ENCODE results near the gene BCL10. TPM values are rescaled to one million over a fixed set of nuclear protein-coding genes. Genes with fewer than 3 reads are reported as not detected.
A peak's percentile ranks its signal among the peaks of the same experiment; 100 is the strongest.

The BCL10 gene
- polyA plus RNA-seq, 1 of the 3 experiments (the other 2 are of a cell fraction), result 5.8 TPM

DNA sequence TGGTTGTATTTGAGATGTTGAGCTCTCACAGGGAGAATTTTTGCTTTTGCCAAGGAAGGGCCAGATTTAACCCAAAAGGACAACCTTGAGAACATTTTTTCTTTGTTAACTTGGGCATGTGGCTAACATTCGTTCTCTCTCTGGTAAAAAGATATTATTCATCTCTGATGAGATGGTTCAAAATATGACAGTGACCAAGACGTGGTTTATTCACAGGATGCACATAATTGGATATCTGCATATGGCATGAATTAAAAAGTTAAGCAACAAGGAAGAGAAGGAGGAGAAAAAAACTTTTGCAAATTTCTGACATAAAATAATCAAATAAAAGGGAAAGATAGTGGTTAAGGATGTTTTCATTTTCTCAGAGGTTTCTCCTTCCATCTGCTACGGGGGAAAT lies 43.1 kb upstream of the BCL10 start (continued):
- no peak for TF ChIP-seq RFX5 (IDR thresholded peaks at IDR 0.05; ENCODE audit: low read length)
- TF ChIP-seq EZH2phosphoT487 (IDR thresholded peaks at IDR 0.05; ENCODE audit: borderline replicate concordance, low read depth), result no peak
- no peak for TF ChIP-seq FOXJ3 (CRISPR knock-in tag; IDR thresholded peaks at IDR 0.05)
- no peak for TF ChIP-seq USF1 (IDR thresholded peaks at IDR 0.05; ENCODE audit: borderline replicate concordance, low read depth)
- TF ChIP-seq NFIC (IDR thresholded peaks at IDR 0.05; ENCODE audit: borderline replicate concordance), result peak; percentile 49; the same call in 1 of the 2 replicates
- TF ChIP-seq, protein P1, sequence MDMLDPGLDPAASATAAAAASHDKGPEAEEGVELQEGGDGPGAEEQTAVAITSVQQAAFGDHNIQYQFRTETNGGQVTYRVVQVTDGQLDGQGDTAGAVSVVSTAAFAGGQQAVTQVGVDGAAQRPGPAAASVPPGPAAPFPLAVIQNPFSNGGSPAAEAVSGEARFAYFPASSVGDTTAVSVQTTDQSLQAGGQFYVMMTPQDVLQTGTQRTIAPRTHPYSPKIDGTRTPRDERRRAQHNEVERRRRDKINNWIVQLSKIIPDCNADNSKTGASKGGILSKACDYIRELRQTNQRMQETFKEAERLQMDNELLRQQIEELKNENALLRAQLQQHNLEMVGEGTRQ (IDR thresholded peaks at IDR 0.05; ENCODE audit: borderline replicate concordance, low read depth, low read length), result no peak
- TF ChIP-seq SMC3 (IDR thresholded peaks at IDR 0.05; ENCODE audit: low read depth, low read length), result no peak
- TF ChIP-seq SIN3A (IDR thresholded peaks at IDR 0.05; ENCODE audit: borderline replicate concordance, low read depth, low read length), result no peak
- peak; percentile 63 for TF ChIP-seq POLR2AphosphoS5 (IDR thresholded peaks at IDR 0.05; ENCODE audit: low read depth, low read length)
- peak; percentile 73 for TF ChIP-seq PBX3 (IDR thresholded peaks at IDR 0.05)
- TF ChIP-seq RXRA (IDR thresholded peaks at IDR 0.05; ENCODE audit: borderline replicate concordance, low read depth), result 0 out of 2 replicates have a peak, but pooled peaks have one; percentile 14
- TF ChIP-seq TAF1 (IDR thresholded peaks at IDR 0.05; ENCODE audit: borderline replicate concordance, low read depth, low read length), result no peak
- TF ChIP-seq TCF12 (IDR thresholded peaks at IDR 0.05), result peak; percentile 89; the same call in 1 of the 2 replicates
- no peak for TF ChIP-seq MXI1 (IDR thresholded peaks at IDR 0.05; ENCODE audit: low read depth, low read length)
- TF ChIP-seq YY1 (IDR thresholded peaks at IDR 0.05; ENCODE audit: low read depth), result no peak
- peak in 1 of 2 experiments; percentile 79; a peak in 2 of 4 replicates for TF ChIP-seq EP300 (IDR thresholded peaks at IDR 0.05; ENCODE audit: borderline replicate concordance in 1 of 2, low read depth in 1 of 2, low read length in 1 of 2)
- TF ChIP-seq, protein P2, sequence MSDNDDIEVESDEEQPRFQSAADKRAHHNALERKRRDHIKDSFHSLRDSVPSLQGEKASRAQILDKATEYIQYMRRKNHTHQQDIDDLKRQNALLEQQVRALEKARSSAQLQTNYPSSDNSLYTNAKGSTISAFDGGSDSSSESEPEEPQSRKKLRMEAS (IDR thresholded peaks at IDR 0.05; ENCODE audit: low read depth), result no peak

DNA sequence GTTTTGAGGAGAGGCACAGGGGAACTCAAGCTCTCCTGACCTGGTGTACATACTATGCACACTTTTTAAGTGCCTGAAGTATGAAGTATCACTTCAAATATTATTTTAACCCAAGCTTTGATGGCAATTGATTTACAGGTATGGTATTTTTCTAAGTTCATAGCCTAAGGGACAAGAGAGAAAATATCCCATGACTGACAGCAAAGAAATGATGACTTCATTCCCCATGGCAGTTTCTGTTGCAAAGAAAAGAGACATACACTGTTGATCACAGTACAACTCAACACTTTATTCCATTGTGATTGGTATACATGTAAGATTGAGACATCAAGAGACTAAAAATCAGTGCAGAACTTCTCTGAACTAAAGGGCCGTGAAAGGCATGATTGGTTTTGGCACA lies 41.8 kb upstream of the BCL10 start:
- no peaks in the 10 kb centered on the region for H4K20me1 ChIP-seq (ENCODE audit: insufficient read depth)
- H3K4me2 ChIP-seq, result no peak overlapping the region
- peak overlapping the region; percentile 89; the same call in 1 of the 2 replicates for H3K9ac ChIP-seq
- peaks cover 28 to 80% of the 10 kb centered on the region in 2 experiments for H3K4me1 ChIP-seq (ENCODE audit: control insufficient read depth in 1 of 2, insufficient read depth in 2 of 2, low read depth in 1 of 2, low read length in 1 of 2)
- CTCF ChIA-PET, result interaction anchor here (1.1 to 2.4 kb wide), 2 partner anchors 10 to 700 kb away, joined by 3 to 14 read pairs; no protein-coding TSS in a partner anchor
- H2AFZ ChIP-seq (ENCODE audit: low read depth), result no peak overlapping the region
- H3K27me3 ChIP-seq (ENCODE audit: insufficient read depth), result no peaks in the 10 kb centered on the region
- POLR2A ChIA-PET, result no interaction called here
- peak overlapping the region; percentile 94 to 100 for H3K27ac ChIP-seq (ENCODE audit: low read depth in 2 of 2, low read length in 1 of 2)
- no peaks in the 10 kb centered on the region for H3K9me3 ChIP-seq
- H3F3A ChIP-seq (replicated peaks; ENCODE audit: insufficient read depth), result peaks cover 91% of the 10 kb centered on the region
- no peak overlapping the region for H3K4me3 ChIP-seq (ENCODE audit: low read depth in 2 of 2, low read length in 1 of 2)
- H3K79me2 ChIP-seq (ENCODE audit: insufficient read depth), result peaks cover 58% of the 10 kb centered on the region
- DNase-seq, result no peak
- H3K9me2 ChIP-seq, result no peaks in the 10 kb centered on the region
- TF ChIP-seq RXRA (IDR thresholded peaks at IDR 0.05; ENCODE audit: borderline replicate concordance, low read depth) (no peak), MXI1 (IDR thresholded peaks at IDR 0.05; ENCODE audit: low read depth, low read length) (no peak), FOSL2 (IDR thresholded peaks at IDR 0.05; ENCODE audit: borderline replicate concordance, low read depth) (no peak), JUND (IDR thresholded peaks at IDR 0.05) (no peak)
- H3K36me3 ChIP-seq (replicated peaks in 1 of 2; ENCODE audit: control insufficient read depth in 1 of 2, insufficient read depth in 2 of 2, low read length in 1 of 2), result peaks cover 18 to 19% of the 10 kb centered on the region in 2 experiments
- 96% methylated on average over 1 of the region's 1 CpG for WGBS (ENCODE audit: low lambda C conversion rate)

Measured in SK-N-SH (cell line).